ENCODE data around the gene ZBTB21. TPM values are rescaled to one million over a fixed set of nuclear protein-coding genes. Genes with fewer than 3 reads are reported as not detected.

The ZBTB21 gene
- total and polyA plus RNA-seq, 2 of the 8 experiments (the other 6 are each of a cell fraction or from before 2014, with no cell fraction given): 3.9 to 17.8 TPM

GRCh38 chr21:42044871-42045495 is 34.8 kb upstream of the ZBTB21 start:
- Histone ChIP-seq H3K9me3 (ENCODE audit: insufficient read depth in 2 of 2, low read depth in 1 of 2, low read length in 1 of 2) (no peaks in the 10 kb centered on the region), H2BK12ac (ENCODE audit: low read depth, low read length) (no peak overlapping the region), H2BK20ac (ENCODE audit: low read length) (no peak overlapping the region), H2AFZ (ENCODE audit: low read length) (no peak overlapping the region), H3K4me3 (ENCODE audit: extremely low read depth in 1 of 4, insufficient read depth in 2 of 4, low read depth in 3 of 4, low read length in 4 of 4) (no peak overlapping the region), H3K9ac (replicated peaks in 1 of 4; ENCODE audit: extremely low read depth in 1 of 4, low read depth in 3 of 4, low read length in 3 of 4) (no peak overlapping the region), H3K79me1 (ENCODE audit: low read depth, low read length) (no peaks in the 10 kb centered on the region), H3K23me2 (ENCODE audit: low read depth, low read length) (no peaks in the 10 kb centered on the region), H4K20me1 (replicated peaks in 1 of 2; ENCODE audit: control insufficient read depth in 1 of 2, insufficient read depth in 2 of 2, low read length in 2 of 2) (no peaks in the 10 kb centered on the region), H4K91ac (replicated peaks; ENCODE audit: insufficient read length, low read length) (no peak overlapping the region), H2AK5ac (ENCODE audit: low read depth, low read length) (no peak overlapping the region), H3K4ac (replicated peaks; ENCODE audit: insufficient read length, low read depth, low read length) (no peak overlapping the region), H3K27me3 (replicated peaks in 1 of 4; ENCODE audit: control insufficient read depth in 3 of 4, extremely low read depth in 1 of 4, insufficient read depth in 3 of 4, low read length in 3 of 4) (no peaks in the 10 kb centered on the region), H3K79me2 (ENCODE audit: control insufficient read depth in 1 of 2, insufficient read depth in 2 of 2, low read length in 2 of 2) (no peaks in the 10 kb centered on the region), H3K36me3 (ENCODE audit: control insufficient read depth in 2 of 4, insufficient read depth in 4 of 4, low read length in 3 of 4) (no peaks in the 10 kb centered on the region), H4K5ac (ENCODE audit: insufficient read length, low read depth, low read length) (no peak overlapping the region), H2BK15ac (ENCODE audit: low read length) (no peak overlapping the region), H3K23ac (ENCODE audit: insufficient read length) (no peak overlapping the region), H3K4me1 (replicated peaks in 1 of 4; ENCODE audit: control insufficient read depth in 3 of 4, insufficient read depth in 4 of 4, low read length in 3 of 4) (no peaks in the 10 kb centered on the region; a peak in 1 of 7 replicates), H3K18ac (ENCODE audit: extremely low read depth, low read length) (no peak overlapping the region), H4K8ac (ENCODE audit: extremely low read depth, insufficient read depth, low read length) (peak overlapping the region; percentile 62; the same call in 1 of the 2 replicates), H2BK120ac (replicated peaks; ENCODE audit: low read depth, low read length) (no peak overlapping the region), H3K14ac (ENCODE audit: insufficient read length) (no peak overlapping the region), H3K4me2 (ENCODE audit: insufficient read depth in 1 of 2, low read depth in 2 of 2, low read length in 2 of 2) (no peak overlapping the region), H3K56ac (replicated peaks; ENCODE audit: insufficient read length, low read depth, low read length) (no peak overlapping the region), H3K27ac (ENCODE audit: low read depth, low read length) (no peak overlapping the region), H2BK5ac (ENCODE audit: low read depth, low read length) (no peak overlapping the region)
- ChIA-PET CTCF (ENCODE audit: partially characterized antibody) (interaction anchor here (0.6 to 1.7 kb wide), 3 partner anchors 61 to 101 kb away, joined by 3 to 6 read pairs (median 4); no protein-coding TSS in a partner anchor), POLR2A (ENCODE audit: partially characterized antibody) (no interaction called here)
- WGBS, 2 experiments (ENCODE audit: extremely low coverage in 1 of 2, insufficient coverage in 1 of 2, insufficient read length in 1 of 2, insufficient replicate concordance in 2 of 2, low coverage in 1 of 2, low lambda C conversion rate in 2 of 2, missing lambda C conversion rate in 1 of 2): 89% methylated on average over 7 of the region's 7 CpGs; no CpG with 5 or more reads in 1 of the 2 experiments
- DNase-seq (ENCODE audit: low read depth in 1 of 2, low spot score in 2 of 2) (no peak), FAIRE-seq (no peak)
- TF ChIP-seq CHD2 (IDR thresholded peaks at IDR 0.05; ENCODE audit: low read length) (no peak), ATF2 (IDR thresholded peaks at IDR 0.05; ENCODE audit: low read length) (no peak), HDAC2 (IDR thresholded peaks at IDR 0.05; ENCODE audit: borderline replicate concordance in 1 of 2, low read depth in 2 of 2, low read length in 2 of 2) (no peak), SRF (IDR thresholded peaks at IDR 0.05; ENCODE audit: low read depth, low read length) (no peak)
